ENCODE results near the gene SCYL1.

Gene SCYL1

DNA sequence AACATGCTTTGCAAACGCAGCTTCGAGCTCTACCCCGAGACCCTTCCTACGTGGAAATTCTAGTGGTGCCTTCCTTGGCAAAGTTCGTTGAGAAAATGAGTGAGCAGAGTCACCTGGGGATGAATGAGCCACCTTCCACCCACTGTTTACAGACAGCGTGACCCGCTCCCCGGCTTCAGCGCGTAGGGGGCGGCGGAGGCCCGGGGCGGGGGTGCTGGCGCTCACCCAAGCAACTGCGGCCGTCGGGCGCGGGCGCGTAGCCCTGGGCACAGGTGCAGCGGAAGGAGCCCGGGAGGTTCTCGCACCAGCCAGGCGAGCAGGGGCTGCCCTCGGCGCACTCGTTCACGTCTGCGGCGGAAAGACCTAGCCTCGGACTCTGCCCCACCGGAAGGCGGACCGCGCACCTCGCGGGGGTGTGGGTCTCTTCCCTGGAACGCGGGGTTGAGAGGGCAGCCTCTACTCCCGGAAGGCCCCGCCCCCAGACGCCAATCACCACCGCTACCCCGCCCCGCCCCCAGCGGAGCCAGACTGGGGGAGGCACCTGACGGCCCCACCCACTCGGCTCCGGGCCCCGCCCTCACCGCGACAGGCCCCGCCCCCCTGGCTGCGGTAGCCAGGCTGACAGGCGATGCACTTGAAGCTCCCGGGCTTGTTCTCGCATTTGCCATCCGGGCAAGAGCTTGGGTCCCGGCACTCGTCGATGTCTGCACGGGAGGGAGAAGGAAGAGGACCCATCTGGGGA, 21.5 kb downstream of the SCYL1 start:
- Histone ChIP-seq H3K4me1 (ENCODE audit: control insufficient read depth, insufficient read depth, low read length) (peaks cover 21% of the 10 kb centered on the region), H3K27me3 (ENCODE audit: control insufficient read depth, insufficient read depth, low read length) (no peaks in the 10 kb centered on the region), H3K9ac (ENCODE audit: low read length) (peak overlapping the region; percentile 59), H3K4me3 (ENCODE audit: low read length) (peak overlapping the region; percentile 22), H3K36me3 (ENCODE audit: control insufficient read depth, insufficient read depth, low read length) (no peaks in the 10 kb centered on the region), H3K9me3 (ENCODE audit: control insufficient read depth, low read length) (no peaks in the 10 kb centered on the region)

DNA sequence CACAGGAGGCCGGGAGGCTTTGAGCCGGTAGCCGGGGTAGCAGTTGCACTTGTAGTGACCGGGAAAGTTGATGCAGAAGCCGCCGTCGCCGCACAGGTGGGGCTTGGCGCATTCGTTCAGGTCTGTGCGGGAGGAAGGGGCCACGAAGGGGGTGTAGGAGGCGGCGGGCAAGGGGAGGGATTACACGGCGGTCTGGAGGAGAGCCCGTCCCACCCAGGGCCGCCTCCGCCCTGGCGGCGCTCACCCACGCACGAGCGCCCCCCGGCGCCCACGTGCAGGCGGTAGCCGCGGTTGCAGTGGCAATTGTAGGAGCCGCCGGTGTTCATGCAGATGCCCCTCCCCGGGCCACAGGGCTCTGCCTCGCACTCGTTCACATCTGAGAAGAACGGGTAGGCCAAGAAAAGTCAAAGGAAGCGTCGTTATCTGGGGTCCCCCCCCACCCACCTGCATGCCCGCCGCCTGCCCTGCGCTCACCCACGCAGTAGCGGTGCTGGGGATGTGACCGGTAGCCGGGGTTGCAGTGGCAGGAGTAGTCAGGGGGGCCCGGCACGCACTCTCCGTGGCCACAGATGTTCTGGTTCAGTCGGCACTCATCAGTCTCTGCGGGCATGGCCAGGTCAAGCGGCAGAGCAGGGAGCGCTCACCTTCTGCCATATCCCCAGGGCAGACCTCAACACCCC, 22.7 kb downstream of the SCYL1 start:
- no peaks in the 10 kb centered on the region for H3K36me3 ChIP-seq (ENCODE audit: control insufficient read depth, insufficient read depth, low read length)

DNA sequence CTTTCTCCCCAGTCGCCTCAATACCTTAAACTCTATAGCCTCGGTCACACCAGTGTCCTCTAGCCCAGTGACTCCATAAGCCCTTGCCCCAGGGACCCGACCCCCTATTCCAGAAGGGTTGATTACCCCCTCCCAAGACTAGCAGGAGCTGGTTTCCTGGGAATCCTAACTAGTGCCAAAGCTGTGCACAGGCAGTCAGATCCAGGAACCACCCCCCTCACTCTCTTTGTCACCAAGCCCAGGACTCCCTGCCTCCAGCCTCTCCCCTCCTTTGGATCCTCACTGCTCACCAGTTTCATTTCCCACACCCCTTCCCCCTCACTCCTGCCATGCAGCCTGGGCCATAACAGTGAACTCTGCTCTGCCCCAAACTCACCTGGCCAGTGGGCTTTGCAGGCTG, 23.5 kb downstream of the SCYL1 start:
- H3K9ac ChIP-seq (ENCODE audit: low read length), result no peak overlapping the region
- H3K36me3 ChIP-seq (ENCODE audit: control insufficient read depth, insufficient read depth, low read length), result no peaks in the 10 kb centered on the region
- H3K27me3 ChIP-seq (ENCODE audit: control insufficient read depth, insufficient read depth, low read length), result no peaks in the 10 kb centered on the region
- H3K4me3 ChIP-seq (ENCODE audit: low read length), result no peak overlapping the region
- H3K9me3 ChIP-seq (ENCODE audit: control insufficient read depth, low read length), result no peaks in the 10 kb centered on the region
- H3K4me1 ChIP-seq (ENCODE audit: control insufficient read depth, insufficient read depth, low read length), result peaks cover 24% of the 10 kb centered on the region

More for the DNA sequence above, 22.7 kb downstream of the SCYL1 start:
- Histone ChIP-seq H3K9me3 (ENCODE audit: control insufficient read depth, low read length) (no peaks in the 10 kb centered on the region), H3K4me1 (ENCODE audit: control insufficient read depth, insufficient read depth, low read length) (peaks cover 24% of the 10 kb centered on the region), H3K27me3 (ENCODE audit: control insufficient read depth, insufficient read depth, low read length) (no peaks in the 10 kb centered on the region), H3K9ac (ENCODE audit: low read length) (no peak overlapping the region), H3K4me3 (ENCODE audit: low read length) (no peak overlapping the region)

DNA sequence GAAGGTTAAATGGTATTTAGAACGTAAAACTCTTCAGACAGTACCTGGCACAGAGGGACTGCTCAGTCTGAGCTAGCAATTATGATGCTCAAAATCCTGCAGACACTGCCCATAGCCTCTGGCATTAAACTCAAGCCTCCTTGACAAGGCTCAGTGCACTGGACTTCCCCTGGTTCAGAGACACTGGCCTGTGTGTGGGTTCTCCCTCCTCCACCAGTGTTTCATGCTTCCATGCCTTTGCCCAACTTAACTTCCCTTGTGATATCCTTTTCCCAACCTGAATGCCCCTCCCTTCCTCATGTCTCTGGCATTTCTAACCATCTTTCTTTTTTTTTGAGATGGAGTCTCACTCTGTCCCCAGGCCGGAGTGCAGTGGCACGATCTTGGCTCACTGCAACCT, 24.2 kb downstream of the SCYL1 start:
- H3K27me3 ChIP-seq (ENCODE audit: control insufficient read depth, insufficient read depth, low read length), result no peaks in the 10 kb centered on the region
- no peak overlapping the region for H3K9ac ChIP-seq (ENCODE audit: low read length)
- H3K36me3 ChIP-seq (ENCODE audit: control insufficient read depth, insufficient read depth, low read length), result no peaks in the 10 kb centered on the region
- H3K4me1 ChIP-seq (ENCODE audit: control insufficient read depth, insufficient read depth, low read length), result peaks cover 24% of the 10 kb centered on the region
- no peaks in the 10 kb centered on the region for H3K9me3 ChIP-seq (ENCODE audit: control insufficient read depth, low read length)
- H3K4me3 ChIP-seq (ENCODE audit: low read length), result no peak overlapping the region

DNA sequence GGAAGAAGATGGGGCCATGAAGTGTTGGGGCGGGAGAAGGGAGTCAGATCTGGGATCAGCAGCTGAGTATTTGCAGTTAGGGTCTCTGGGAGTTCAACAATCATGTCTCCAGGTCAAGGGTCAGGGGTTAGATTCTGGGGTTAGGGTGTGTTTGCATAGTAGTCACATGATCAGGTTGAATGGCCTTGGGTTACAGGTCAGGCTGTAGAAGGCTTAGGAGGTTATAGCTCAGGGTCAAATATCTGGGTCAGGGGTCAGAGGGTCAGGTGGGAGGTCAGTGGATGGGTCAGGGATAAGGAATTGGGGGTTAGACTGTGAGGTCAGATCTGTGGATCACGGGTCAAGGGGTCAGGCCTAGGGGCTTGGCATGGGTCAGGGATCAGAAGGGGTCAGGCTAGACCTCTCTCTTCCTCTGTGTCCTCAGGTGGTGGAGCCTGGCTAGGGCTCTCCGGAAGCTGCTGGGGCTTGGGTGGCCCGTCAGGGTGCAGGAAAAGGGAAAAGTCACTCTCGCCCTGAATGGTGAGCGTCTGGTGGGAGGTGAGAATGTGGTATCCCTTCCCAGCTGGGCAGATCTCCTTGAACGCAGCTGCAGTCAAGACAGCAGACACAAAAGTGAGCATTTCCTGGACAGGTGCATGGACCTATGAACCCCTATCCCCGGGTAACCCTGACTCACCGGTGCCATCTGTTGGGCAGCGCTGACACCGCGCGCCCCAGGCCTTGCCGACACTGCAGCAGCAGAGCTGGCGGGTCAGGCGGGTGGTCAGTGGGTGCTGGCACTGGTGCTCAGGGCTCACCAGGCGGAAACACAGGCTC, 26.9 kb downstream of the SCYL1 start:
- no peaks in the 10 kb centered on the region for H3K27me3 ChIP-seq (ENCODE audit: control insufficient read depth, insufficient read depth, low read length)
- H3K4me1 ChIP-seq (ENCODE audit: control insufficient read depth, insufficient read depth, low read length), result peaks cover 30% of the 10 kb centered on the region
- no peaks in the 10 kb centered on the region for H3K36me3 ChIP-seq (ENCODE audit: control insufficient read depth, insufficient read depth, low read length)
- H3K9me3 ChIP-seq (ENCODE audit: control insufficient read depth, low read length), result no peaks in the 10 kb centered on the region
- no peak overlapping the region for H3K4me3 ChIP-seq (ENCODE audit: low read length)
- no peak overlapping the region for H3K9ac ChIP-seq (ENCODE audit: low read length)

DNA sequence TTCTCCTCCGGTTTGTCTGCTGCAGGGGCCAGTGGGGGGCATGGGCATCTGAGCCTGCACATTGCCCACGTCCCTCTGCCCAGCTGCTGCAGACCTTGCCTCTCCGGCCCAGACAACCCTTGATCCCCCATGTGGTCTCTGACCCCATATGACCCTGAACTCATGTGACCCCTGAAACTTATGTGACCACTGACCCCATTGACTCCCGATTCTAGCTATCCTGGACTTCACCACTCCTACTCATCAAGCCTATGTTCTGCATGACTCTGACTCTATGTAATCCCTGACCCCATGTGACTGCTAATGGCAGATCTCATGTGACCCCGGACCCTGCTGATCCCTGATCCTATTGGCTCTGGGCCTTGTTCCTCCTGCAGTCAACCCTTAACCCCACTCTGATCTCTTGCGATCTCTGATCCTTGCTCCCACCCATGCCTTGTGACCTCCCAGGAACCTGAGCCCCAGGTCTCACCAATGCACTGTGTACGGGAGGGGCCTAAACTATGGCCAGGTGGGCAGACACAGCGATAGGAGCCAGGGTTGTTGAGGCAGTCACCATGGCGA, 27.6 kb downstream of the SCYL1 start:
- Histone ChIP-seq H3K4me3 (ENCODE audit: low read length) (no peak overlapping the region), H3K9me3 (ENCODE audit: control insufficient read depth, low read length) (no peaks in the 10 kb centered on the region), H3K27me3 (ENCODE audit: control insufficient read depth, insufficient read depth, low read length) (no peaks in the 10 kb centered on the region), H3K36me3 (ENCODE audit: control insufficient read depth, insufficient read depth, low read length) (no peaks in the 10 kb centered on the region), H3K4me1 (ENCODE audit: control insufficient read depth, insufficient read depth, low read length) (peaks cover 35% of the 10 kb centered on the region), H3K9ac (ENCODE audit: low read length) (no peak overlapping the region)

DNA sequence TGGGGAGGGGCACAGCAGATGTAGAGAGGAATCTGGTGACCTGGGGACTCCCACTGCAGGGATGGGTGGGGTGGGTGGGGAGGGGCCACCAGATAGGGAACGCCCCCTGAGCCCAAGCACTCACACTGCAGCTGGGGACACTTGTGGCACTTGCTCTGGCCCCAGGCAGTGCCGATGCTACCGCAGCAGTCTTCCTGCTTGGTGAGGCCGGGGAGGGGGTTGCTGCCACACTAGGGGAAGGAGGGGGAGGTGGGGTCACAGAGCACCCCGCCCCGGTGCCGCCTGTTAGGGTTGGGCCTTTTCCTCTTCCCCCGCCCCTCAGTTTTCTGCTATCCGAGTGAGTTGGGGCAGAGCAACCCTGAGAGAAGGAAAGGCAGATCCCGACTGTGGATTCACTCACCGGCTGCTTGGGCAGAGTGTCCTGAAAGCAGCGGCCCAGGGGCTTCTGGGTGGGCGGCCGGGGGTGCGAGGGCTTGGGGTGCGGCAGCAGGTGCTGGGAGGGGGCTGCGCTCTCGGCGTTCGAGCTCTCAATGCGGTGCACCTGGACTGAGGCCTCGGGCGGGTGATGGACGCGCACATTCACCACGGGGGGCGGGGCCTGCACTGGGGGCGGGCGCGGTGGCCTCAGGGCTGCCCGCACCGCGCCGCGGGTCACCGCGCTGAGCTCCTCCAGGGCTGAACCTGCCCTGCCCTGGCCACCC, 28.6 kb downstream of the SCYL1 start:
- no peaks in the 10 kb centered on the region for H3K36me3 ChIP-seq (ENCODE audit: control insufficient read depth, insufficient read depth, low read length)
- H3K9ac ChIP-seq (ENCODE audit: low read length), result no peak overlapping the region
- H3K27me3 ChIP-seq (ENCODE audit: control insufficient read depth, insufficient read depth, low read length), result no peaks in the 10 kb centered on the region
- no peaks in the 10 kb centered on the region for H3K9me3 ChIP-seq (ENCODE audit: control insufficient read depth, low read length)
- H3K4me1 ChIP-seq (ENCODE audit: control insufficient read depth, insufficient read depth, low read length), result peaks cover 36% of the 10 kb centered on the region
- no peak overlapping the region for H3K4me3 ChIP-seq (ENCODE audit: low read length)

DNA sequence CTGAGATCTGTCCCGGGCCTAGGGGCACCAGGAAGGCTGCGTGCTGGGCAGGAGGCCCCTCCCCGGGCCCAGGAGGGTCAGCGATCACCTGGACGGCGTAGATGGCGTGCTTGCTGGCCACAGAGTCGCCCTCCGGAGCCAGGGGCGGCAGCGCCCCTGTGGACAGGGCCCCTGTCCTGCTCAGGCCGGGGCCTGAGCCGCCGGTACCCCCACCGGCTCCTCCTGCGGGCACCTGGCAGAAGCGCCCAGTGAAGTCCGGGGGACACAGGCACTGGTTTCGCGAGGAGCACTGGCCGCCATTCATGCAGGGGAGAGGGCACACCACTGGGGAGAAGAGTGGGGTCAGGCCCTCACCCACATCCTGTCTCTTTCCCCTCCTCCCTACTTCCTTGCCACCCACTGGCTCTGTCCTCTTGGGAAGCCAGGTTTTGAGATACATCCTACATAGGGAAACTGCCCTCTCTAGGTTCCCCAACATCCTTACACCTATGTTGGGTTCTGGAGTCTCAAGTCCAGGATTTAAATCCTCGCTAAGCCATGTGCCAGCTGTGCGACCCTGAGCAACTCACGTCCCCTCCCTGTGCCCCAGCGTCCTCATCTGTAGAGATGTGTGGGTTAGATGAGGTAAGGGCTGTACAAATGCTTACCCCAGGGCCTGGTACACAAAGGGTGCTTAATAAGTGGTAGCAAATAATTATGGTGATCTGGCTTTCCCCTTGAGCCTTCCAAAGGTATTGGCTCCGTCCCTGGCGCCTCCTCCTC, 29.4 kb downstream of the SCYL1 start:
- no peaks in the 10 kb centered on the region for H3K36me3 ChIP-seq (ENCODE audit: control insufficient read depth, insufficient read depth, low read length)
- no peaks in the 10 kb centered on the region for H3K9me3 ChIP-seq (ENCODE audit: control insufficient read depth, low read length)
- peaks cover 44% of the 10 kb centered on the region for H3K4me1 ChIP-seq (ENCODE audit: control insufficient read depth, insufficient read depth, low read length)
- no peaks in the 10 kb centered on the region for H3K27me3 ChIP-seq (ENCODE audit: control insufficient read depth, insufficient read depth, low read length)
- no peak overlapping the region for H3K4me3 ChIP-seq (ENCODE audit: low read length)
- no peak overlapping the region for H3K9ac ChIP-seq (ENCODE audit: low read length)

DNA sequence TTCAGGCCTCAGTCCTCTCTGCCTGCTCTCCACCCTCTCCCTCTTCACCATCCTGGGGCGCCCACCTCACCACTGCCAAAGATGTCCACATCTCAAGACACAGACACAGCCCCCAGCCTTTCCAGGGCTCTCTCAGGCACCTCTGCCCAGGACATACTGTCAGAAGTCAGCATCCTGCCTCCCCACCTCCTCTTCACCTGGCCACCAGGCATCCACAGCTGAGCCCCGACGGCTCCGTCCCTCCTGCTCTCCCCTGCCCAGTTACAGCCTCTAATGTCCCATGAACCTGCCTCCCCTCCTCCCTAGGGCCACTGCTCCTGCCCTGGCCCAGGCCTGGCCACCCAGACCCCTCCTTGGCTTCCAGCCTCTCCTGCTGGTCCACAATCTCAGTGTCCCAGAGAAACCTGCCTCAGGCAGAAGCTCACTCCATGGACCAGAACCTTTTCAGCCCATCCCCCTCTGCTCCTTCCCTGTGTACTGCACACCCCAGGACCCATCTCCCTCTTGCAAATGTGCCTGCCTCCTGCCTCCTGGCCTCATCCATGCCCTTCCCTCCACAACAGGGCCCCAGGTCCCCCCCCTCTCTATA, 30.1 kb downstream of the SCYL1 start:
- H3K9ac ChIP-seq (ENCODE audit: low read length), result peak overlapping the region; percentile 15

DNA sequence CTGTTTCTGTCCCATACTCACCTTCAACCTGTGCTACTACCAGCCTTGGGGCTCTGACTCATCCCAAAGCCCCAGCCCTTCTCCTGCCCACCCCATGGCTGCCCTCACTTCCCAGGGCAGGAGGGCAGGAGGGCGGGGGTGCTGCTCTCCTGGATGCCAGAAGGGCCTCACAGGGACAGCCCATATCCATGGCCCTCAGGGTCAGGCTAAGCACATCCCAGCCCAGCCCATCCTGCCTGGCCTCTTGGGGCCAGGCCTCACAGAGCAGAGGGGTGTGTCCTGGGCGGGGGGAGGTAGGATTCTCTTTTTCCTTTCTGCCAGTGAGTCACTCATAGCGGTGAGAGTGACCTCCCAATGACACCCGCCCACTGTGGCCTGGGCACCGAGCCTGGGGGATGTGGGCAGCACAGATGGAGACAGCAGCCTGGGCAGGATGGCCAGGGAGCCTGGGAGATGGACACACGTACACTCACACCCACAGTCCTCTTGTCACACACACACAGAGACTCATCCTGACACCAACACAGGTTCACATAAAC, 30.9 kb downstream of the SCYL1 start:
- H3K27me3 ChIP-seq (ENCODE audit: control insufficient read depth, insufficient read depth, low read length), result no peaks in the 10 kb centered on the region
- peaks cover 59% of the 10 kb centered on the region for H3K4me1 ChIP-seq (ENCODE audit: control insufficient read depth, insufficient read depth, low read length)
- H3K9me3 ChIP-seq (ENCODE audit: control insufficient read depth, low read length), result no peaks in the 10 kb centered on the region
- no peak overlapping the region for H3K9ac ChIP-seq (ENCODE audit: low read length)
- H3K4me3 ChIP-seq (ENCODE audit: low read length), result no peak overlapping the region
- H3K36me3 ChIP-seq (ENCODE audit: control insufficient read depth, insufficient read depth, low read length), result no peaks in the 10 kb centered on the region

More for the DNA sequence above, 30.1 kb downstream of the SCYL1 start:
- peaks cover 51% of the 10 kb centered on the region for H3K4me1 ChIP-seq (ENCODE audit: control insufficient read depth, insufficient read depth, low read length)
- no peak overlapping the region for H3K4me3 ChIP-seq (ENCODE audit: low read length)
- no peaks in the 10 kb centered on the region for H3K36me3 ChIP-seq (ENCODE audit: control insufficient read depth, insufficient read depth, low read length)
- H3K9me3 ChIP-seq (ENCODE audit: control insufficient read depth, low read length), result no peaks in the 10 kb centered on the region
- no peaks in the 10 kb centered on the region for H3K27me3 ChIP-seq (ENCODE audit: control insufficient read depth, insufficient read depth, low read length)
